Type B pancreatic cell (in vitro differentiated cells): Measurements from ENCODE around the gene CST9L. TPM values are rescaled to one million over a fixed set of nuclear protein-coding genes. Genes with fewer than 3 reads are reported as not detected.

Experiments used
- DNase-seq: peaks from one replicate; pipeline ENCODE4 v3.0.0; 2021; ENCODE audit warnings: mixed read lengths; ENCODE audit not compliant: unreplicated experiment; ENCODE audit errors: extremely low spot score
- H3K27ac Mint-ChIP-seq: 2 replicates; pipeline ENCODE4 v1.8.0; 2021; ENCODE audit warnings: mild to moderate bottlenecking, mixed read lengths
- H3K27me3 Mint-ChIP-seq: 2 replicates; pipeline ENCODE4 v1.8.0; 2021; ENCODE audit warnings: mixed read lengths
- H3K36me3 Mint-ChIP-seq: 2 replicates; pipeline ENCODE4 v1.8.0; 2021; ENCODE audit warnings: mixed read lengths
- H3K4me1 Mint-ChIP-seq: one replicate; pipeline ENCODE4 v1.8.0; 2021; ENCODE audit warnings: mixed read lengths; ENCODE audit not compliant: unreplicated experiment
- H3K4me3 Mint-ChIP-seq: 2 replicates; pipeline ENCODE4 v1.8.0; 2021; ENCODE audit warnings: mild to moderate bottlenecking, mixed read lengths
- H3K9me3 Mint-ChIP-seq: 2 replicates; pipeline ENCODE4 v1.8.0; 2021; ENCODE audit warnings: mixed read lengths
- CTCF ChIP-seq: fragments of 200-600 bp; sonication (generic); conservative IDR thresholded peaks from 2 replicates; pipeline ENCODE4 v1.5.0; 2021; ENCODE audit warnings: antibody characterized with exemption, mild to moderate bottlenecking
- total RNA-seq: library from RNA; stranded (reverse); gene quantifications from 2 replicates; pipeline ENCODE4 v1.2.1, GENCODE V29; 2021; ENCODE audit warnings: low replicate concordance

Gene CST9L
- total RNA-seq, 1 donor from 2014 or later = not detected

DNA sequence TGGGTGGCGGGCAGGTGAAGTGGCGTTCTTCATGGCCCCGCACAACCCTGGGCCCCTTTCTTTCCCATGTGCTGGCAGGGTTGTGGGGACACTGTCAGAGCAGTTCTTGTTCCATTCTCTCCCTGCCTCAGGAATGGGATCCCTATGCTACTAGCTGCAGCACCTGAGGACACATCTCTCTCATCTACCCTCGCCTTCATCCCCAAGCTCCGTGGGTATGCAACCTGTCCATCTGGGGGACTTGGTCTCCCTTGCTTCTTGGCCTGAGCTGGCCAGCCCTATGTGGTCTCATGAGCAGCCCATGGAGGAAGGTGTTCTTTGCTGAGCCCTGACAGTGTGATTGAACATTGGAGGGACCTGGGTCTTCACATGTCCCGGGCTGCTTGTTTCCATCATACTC, 24.2 kb downstream of the CST9L start:
- Mint-ChIP-seq H3K27me3 (peaks cover 6% of the 10 kb centered on the region), H3K9me3 (no peaks in the 10 kb centered on the region), H3K27ac (no peak overlapping the region), H3K4me3 (no peak overlapping the region), H3K4me1 (no peaks in the 10 kb centered on the region), H3K36me3 (no peaks in the 10 kb centered on the region)
- no peak for DNase-seq
- no peak for TF ChIP-seq CTCF

DNA sequence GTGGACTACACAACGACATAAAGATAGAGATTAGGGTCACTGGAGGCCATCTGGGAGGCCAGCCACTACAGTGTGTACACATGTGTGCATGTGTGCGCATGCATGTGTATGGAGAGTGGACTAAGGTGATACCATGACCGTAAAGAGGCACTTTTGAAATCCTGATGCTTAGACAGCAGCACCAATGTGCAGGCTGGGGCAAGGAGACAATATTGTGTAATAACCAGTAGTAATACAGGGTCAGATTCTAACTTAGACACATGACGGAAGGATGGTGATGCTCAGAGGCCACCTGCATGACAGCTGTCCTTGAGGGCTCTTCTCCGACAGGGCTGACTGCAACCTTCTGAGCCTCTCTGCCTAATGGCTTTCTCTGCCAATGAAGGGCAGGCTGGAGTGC, 25.5 kb downstream of the CST9L start:
- H3K36me3 Mint-ChIP-seq = no peaks in the 10 kb centered on the region
- H3K27ac Mint-ChIP-seq = no peak overlapping the region
- no peaks in the 10 kb centered on the region for H3K4me1 Mint-ChIP-seq
- no peak for TF ChIP-seq CTCF
- no peaks in the 10 kb centered on the region for H3K9me3 Mint-ChIP-seq
- H3K4me3 Mint-ChIP-seq = no peak overlapping the region
- peaks cover 6% of the 10 kb centered on the region for H3K27me3 Mint-ChIP-seq
- DNase-seq = no peak

- Mint-ChIP-seq H3K36me3 (no peaks in the 10 kb centered on the region), H3K4me3 (no peak overlapping the region), H3K27me3 (peaks cover 6% of the 10 kb centered on the region), H3K9me3 (no peaks in the 10 kb centered on the region), H3K4me1 (no peaks in the 10 kb centered on the region), H3K27ac (no peak overlapping the region)
- no peak for DNase-seq
- no peak for TF ChIP-seq CTCF
Observed at GRCh38 chr20:23541776-23542175, 26.5 kb downstream of the CST9L start.

DNA sequence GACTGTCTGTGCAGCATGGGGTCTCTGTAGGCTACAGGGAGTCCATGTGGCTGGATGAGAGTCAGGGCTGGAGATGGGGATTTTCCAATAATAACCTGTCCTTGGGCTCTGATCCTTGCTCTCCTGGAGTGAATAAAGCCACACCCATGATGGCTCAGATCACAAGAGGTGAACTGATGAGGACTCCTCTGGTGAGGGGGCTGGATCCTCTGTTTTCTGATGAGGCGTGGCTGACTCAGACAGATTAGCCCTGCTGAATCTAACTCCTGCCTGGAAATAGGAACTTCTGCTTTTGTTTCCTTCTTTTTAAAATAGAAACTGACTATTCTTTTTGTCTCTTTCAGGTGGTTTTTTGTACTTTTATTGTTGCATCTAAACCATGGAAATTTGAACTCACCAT, 27.0 kb downstream of the CST9L start:
- Mint-ChIP-seq H3K9me3 (no peaks in the 10 kb centered on the region), H3K27me3 (peaks cover 6% of the 10 kb centered on the region), H3K4me3 (no peak overlapping the region), H3K27ac (no peak overlapping the region), H3K36me3 (no peaks in the 10 kb centered on the region), H3K4me1 (no peaks in the 10 kb centered on the region)
- DNase-seq = no peak
- TF ChIP-seq CTCF = no peak

GRCh38 chr20:23540624-23541023, 27.7 kb downstream of the CST9L start:
- H3K9me3 Mint-ChIP-seq = no peaks in the 10 kb centered on the region
- H3K27me3 Mint-ChIP-seq = peaks cover 6% of the 10 kb centered on the region
- H3K27ac Mint-ChIP-seq = no peak overlapping the region
- H3K36me3 Mint-ChIP-seq = no peaks in the 10 kb centered on the region
- H3K4me1 Mint-ChIP-seq = no peaks in the 10 kb centered on the region
- no peak overlapping the region for H3K4me3 Mint-ChIP-seq
- no peak for DNase-seq
- no peak for TF ChIP-seq CTCF

DNA sequence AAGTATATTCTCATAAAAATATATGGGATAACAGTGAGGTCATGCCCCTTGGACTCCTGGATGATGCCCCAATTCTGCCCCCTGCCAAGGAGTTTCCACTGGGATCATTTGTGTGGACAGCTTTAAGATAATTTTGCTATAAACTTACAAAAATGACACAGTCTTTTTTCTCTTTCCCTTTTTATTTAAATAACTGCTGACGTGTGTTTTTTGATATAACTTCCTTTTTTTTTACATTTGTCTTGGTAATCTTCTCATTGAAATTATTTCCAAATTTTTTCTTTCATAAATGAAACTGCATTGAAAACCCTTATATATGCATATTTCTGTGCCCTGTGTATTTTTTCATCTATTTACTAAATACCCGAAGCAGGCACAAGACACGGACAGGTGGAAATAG, 31.3 kb downstream of the CST9L start:
- Mint-ChIP-seq H3K4me1 (no peaks in the 10 kb centered on the region), H3K36me3 (no peaks in the 10 kb centered on the region), H3K27ac (no peak overlapping the region), H3K9me3 (no peaks in the 10 kb centered on the region), H3K4me3 (no peak overlapping the region), H3K27me3 (peaks cover 3% of the 10 kb centered on the region)
- no peak for DNase-seq
- TF ChIP-seq CTCF = no peak
